HAP-1 (cell line): ENCODE data around the gene RPS18.
A peak's percentile ranks its signal among the peaks of the same experiment; 100 is the strongest.

ENCODE experiments used
- DNase-seq, 2 experiments: peaks; one replicate each; pipeline ENCODE4 v3.0.0-alpha.2; 2016 to 2020; ENCODE audit warnings: low spot score in 2 of 2
- H3K27me3 ChIP-seq: fragments of 250-450 bp; sonication (Bioruptor Pico); 2 replicates; pipeline ENCODE4 v1.5.1; 2020; ENCODE audit warnings: low read depth, mild to moderate bottlenecking, moderate library complexity
- H3K36me3 ChIP-seq: fragments of 250-450 bp; sonication (Bioruptor Pico); replicated peaks from 2 replicates; pipeline ENCODE4 v1.5.1; 2020; ENCODE audit warnings: mild to moderate bottlenecking
- H3K4me1 ChIP-seq: fragments of 250-450 bp; sonication (Bioruptor Pico); 2 replicates; pipeline ENCODE4 v1.5.1; 2020; ENCODE audit warnings: mild to moderate bottlenecking
- H3K4me3 ChIP-seq: fragments of 250-450 bp; sonication (Bioruptor Pico); 2 replicates; pipeline ENCODE4 v1.5.1; 2020; ENCODE audit warnings: mild to moderate bottlenecking, moderate library complexity
- H3K9me3 ChIP-seq: fragments of 250-450 bp; sonication (Bioruptor Pico); 2 replicates; pipeline ENCODE4 v1.5.1; 2020; ENCODE audit warnings: mild to moderate bottlenecking, moderate library complexity
- in situ Hi-C: fragments of 300-500 bp; cut with MboI; formaldehyde crosslinking; loops from 3 replicates; pipeline ENCODE4 v1.14.3; 2020; ENCODE audit warnings: low sequenced_read_pairs, inconsistent platforms, mixed read lengths

RPS18 gene

DNA sequence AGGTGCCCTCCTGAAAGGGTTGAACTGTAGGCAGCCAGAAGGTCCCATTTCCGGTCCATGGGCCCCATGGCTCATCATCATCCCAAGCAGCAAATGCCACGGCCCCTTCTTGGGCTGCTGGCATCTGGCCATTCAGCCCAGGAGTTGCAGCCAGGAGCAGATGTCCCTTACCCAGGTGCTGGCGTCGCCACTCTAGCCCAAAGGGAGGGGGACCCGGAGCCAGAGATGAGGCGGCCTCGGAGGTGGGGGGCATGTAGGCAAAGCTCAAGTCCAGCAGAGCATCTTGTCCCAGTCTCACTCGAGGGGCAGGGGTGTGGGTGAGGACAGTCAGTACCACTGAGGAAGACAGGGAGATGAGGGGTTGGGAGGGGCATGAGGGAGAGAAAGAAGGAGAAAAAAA is 33.2 kb downstream of the RPS18 start:
- Histone ChIP-seq H3K9me3 (no peaks in the 10 kb centered on the region), H3K36me3 (no peaks in the 10 kb centered on the region; the same call in 1 of the 2 replicates), H3K4me3 (no peak overlapping the region), H3K27me3 (no peaks in the 10 kb centered on the region), H3K4me1 (no peaks in the 10 kb centered on the region; the same call in 1 of the 2 replicates)
- no peak for DNase-seq
- in situ Hi-C loops: no loop called here

DNA sequence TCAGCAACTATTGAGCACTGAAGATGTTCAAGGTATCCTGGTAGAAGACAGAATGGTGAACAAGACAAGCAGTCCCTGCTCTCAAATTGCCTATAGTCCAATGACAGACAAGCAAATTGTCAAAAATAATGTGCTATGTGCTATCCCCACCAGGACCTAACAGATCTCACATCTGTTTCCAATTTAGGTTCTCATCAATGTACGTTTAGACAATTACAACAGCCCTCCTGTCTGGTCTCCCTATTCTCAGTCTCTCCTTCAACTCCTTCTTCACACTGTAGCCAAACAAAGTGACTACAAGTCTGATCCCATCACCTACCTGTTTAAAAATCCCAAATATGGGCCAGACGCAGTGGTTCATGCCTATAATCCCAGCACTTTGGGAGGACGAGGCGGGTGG is 34.5 kb downstream of the RPS18 start:
- Histone ChIP-seq H3K4me3 (no peak overlapping the region), H3K4me1 (no peaks in the 10 kb centered on the region), H3K9me3 (no peaks in the 10 kb centered on the region), H3K36me3 (no peaks in the 10 kb centered on the region; the same call in 1 of the 2 replicates), H3K27me3 (no peaks in the 10 kb centered on the region)
- in situ Hi-C loops: no loop called here
- DNase-seq: no peak

DNA sequence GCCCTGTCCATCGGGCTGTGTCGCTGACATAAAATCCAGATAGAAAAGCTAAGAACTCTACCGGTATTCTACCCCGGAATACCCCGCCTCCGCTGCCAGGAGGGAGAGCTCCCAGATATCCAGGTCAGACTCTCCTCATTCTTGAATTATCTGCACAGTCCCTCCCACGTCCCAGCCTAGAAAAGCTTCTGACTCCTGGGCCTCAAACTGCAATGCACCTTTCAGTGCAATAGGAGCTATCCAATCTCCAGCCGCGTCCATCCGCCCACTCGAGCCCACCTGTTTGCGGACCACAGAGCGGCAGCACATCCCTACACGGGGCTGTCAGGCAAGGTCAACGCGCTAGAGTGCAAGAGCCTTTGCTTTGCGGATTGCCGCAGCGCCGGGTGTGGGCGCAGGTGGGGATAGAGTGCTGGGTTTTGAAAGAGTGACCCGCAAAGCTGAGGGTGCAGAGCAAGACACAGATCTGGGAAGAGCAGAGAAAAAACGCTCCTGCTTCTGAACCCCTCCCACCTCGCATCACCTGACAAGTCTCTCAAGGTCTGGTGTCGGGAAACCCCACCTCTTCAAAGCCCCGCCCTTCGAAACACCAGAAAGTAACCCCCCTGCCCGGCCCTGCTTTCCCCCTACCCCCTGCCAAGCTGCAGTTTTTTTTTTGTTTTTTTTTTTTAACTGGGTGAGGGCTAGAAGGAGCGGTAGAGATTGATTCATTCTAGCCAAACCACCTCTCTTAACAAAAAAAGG is 40.7 kb downstream of the RPS18 start:
- in situ Hi-C loops: no loop called here
- DNase-seq: peak; percentile 80 to 91
- H3K4me1 ChIP-seq: peaks cover 13% of the 10 kb centered on the region
- no peaks in the 10 kb centered on the region for H3K27me3 ChIP-seq
- no peaks in the 10 kb centered on the region for H3K9me3 ChIP-seq
- 0 out of 2 replicates have a peak, but pooled peaks cover 3% of the 10 kb centered on the region for H3K36me3 ChIP-seq
- H3K4me3 ChIP-seq: peak overlapping the region; percentile 73

DNA sequence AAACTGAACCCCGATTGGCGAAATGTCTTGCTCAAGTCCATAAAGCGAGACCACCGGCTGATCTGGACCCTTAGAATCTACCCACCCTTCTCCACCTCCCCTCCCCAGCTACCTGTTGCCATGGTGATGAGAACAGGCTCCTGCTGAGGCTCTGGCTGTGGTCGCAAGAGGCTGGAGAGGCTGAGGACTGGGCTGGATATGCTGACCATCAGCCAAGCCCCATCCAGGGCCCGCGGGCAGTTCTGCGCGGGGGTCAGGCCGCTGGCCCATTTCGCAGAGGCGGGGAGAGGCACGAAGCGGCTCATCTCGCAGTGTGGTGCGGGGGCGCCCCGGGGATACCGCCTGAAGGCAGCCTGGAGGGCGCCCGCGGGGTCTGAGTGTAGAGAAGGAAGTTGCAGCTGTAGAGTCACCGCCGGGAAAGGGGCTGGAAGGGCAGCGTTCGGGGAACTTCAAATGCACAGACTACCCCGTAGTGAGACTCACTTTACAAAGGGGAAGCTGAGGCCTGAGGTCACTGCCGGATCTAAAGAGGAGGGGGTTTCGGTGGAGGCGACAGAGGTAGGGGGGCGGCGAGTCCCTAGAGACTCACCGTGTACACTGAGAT is 41.3 kb downstream of the RPS18 start:
- H3K27me3 ChIP-seq: no peaks in the 10 kb centered on the region
- peak in 1 of 2 experiments; percentile 63 for DNase-seq

DNA sequence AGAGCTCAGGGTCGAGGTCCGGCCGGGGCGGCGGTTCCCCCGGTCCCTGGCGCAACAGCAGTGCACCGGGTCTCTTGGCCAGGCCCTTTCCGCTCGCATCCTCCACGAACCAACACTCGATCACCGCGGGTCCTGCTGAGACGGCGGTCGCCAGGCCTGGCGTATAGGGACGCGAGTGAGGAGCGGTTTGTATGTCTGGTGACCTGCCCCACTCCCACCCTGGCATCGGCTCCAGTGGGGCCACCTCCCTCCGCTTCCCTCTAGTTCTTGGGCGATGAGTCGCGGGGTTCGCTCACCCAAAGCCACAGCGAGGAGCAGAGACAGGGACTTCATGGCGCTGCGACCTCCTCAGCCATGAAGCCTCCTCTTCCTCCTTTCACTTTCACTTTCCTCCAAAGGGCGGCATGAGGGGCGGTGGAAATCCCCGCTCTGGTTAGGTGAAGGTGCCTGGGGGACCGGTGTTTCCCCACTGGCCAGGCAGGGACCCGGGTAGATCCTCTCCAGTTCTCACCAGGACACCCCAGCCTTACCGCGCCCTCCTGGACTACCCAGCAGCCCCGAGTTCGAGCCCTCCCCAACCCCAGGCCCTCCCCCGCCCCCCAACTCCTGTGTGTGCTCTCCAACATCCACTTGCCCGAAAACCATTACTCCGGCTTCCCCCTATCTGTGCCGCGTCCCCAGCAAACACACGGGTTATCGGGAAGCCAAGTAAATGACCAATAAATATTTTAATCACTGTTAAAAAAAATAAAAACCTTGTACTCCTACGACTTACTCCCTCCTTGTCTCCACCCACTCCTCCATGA is 42.0 kb downstream of the RPS18 start, which contains the start of gene TAPBP:
Gene TAPBP, minus strand, starts transcription at position 370 of the 806 bp plus-strand sequence. Its CDS starts 37 bp downstream, at position 333.
- H3K36me3 ChIP-seq: peaks cover 7% of the 10 kb centered on the region
- peaks cover 19% of the 10 kb centered on the region for H3K4me1 ChIP-seq
- DNase-seq: peak; percentile 38 to 63
- peak within 1 kb of the TSS; percentile 73 for H3K4me3 ChIP-seq
- H3K9me3 ChIP-seq: no peaks in the 10 kb centered on the region
- in situ Hi-C loops: no loop called here
- no peaks in the 10 kb centered on the region for H3K27me3 ChIP-seq

More for the DNA sequence above, 41.3 kb downstream of the RPS18 start:
- Histone ChIP-seq H3K4me1 (peaks cover 13% of the 10 kb centered on the region), H3K9me3 (no peaks in the 10 kb centered on the region), H3K36me3 (0 out of 2 replicates have a peak, but pooled peaks cover 3% of the 10 kb centered on the region), H3K4me3 (peak overlapping the region; percentile 73)
- in situ Hi-C loops: no loop called here

DNA sequence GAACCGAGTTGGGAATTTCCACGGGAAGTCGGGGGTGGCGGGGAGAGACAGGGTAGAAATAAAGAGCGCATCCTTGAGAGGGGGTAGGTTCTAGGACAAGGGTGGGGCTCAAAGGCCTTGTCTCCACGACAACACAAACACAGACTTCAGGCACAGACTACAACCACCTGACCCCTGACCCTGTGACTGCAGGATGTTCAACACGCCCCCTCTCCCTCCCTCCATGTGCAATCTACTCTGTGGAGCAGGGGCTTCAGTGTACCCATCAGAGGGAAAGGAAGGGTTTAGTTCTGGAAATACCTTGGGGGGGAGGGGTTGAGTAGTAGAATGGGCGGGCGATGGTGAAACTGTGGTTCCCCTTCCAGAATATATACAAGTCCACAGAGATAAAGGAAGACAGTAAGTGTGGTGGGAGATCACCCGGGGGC is 42.7 kb downstream of the RPS18 start:
- Histone ChIP-seq H3K4me3 (peak overlapping the region; percentile 73), H3K9me3 (no peaks in the 10 kb centered on the region), H3K36me3 (peaks cover 14% of the 10 kb centered on the region), H3K27me3 (no peaks in the 10 kb centered on the region), H3K4me1 (peaks cover 19% of the 10 kb centered on the region)
- DNase-seq: peak; percentile 43 to 70
- in situ Hi-C loops: no loop called here

DNA sequence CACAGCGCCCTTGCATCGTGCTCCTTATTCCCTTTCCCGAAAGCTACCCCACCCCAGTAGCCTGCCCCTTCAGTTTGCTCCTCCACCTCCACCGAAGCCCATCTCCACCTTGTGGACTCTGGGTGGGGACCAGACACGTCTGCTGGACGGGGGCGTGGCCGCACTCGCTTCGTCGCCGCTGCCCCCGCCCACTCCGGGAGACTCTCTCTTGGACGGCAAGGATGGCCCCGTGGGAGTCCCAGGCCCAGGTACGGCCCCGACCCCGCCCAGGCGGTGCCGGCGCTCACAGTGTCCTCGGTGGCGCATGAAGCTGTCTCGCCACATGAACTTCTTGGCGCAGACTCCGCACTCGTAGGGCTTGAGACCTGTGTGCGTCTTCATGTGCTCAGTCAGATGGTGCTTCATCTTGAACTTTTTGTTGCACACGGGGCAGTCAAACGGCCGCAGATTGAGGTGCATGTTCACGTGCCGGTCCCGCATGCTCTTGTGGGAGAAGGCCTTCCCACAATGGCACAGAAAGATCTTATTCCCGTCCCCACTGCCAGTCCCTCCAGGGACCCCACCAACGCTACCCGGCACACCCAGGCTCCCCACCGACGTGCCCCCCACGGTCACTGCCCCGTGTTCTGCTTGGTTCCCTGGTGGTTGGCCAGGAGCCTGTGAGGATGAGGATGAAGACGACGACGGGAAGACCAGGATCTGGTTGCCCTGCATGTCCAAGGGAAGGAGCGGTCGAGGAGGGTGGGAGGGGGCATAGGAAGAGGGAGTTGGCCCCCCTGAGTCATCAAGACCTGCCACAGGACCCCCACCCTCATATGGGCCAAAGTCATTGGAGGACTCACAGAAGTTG is 43.3 kb downstream of the RPS18 start:
- Histone ChIP-seq H3K27me3 (no peaks in the 10 kb centered on the region), H3K4me1 (peaks cover 19% of the 10 kb centered on the region), H3K36me3 (peaks cover 20% of the 10 kb centered on the region), H3K4me3 (no peak overlapping the region), H3K9me3 (no peaks in the 10 kb centered on the region)
- in situ Hi-C loops: no loop called here
- DNase-seq: no peak

DNA sequence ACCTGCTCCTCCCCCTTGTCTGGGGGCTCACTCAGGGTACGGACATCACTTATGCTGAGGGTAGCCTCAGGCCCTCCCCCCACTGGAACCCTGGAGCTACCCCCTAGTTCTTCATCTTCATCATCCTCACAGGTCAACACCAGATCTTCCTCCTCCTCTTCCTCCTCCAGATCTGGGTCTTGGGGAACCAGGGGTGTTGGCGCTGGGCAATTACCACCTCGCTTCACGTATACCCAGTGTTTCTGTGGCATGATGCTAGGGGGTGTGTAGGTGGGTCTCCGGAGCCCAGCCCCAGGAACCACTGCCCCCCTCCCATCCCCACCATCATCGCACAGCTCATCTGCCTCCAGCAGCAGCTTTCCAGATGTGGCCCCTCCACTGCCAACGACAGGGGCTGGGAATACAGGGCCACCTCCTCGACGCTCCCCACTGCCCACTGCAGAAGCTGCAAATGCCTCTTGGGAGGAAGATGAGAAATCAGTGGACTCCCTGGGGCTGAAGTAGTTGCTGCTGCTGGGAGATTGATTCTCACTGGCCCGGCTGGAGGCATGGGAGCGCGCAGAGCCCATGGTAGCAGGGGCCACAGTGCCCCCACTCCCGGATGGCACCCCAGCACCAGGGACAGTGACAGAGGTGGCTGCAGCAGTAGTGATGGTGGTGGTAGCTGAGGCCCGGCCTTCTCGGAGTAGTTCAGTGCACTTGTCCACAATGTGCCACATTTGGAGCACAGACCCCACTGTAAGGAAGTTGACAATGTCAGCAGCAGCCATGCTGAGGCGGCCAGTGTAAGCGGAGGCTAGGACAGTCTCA is 44.1 kb downstream of the RPS18 start:
- H3K9me3 ChIP-seq: no peaks in the 10 kb centered on the region
- peaks cover 28% of the 10 kb centered on the region for H3K36me3 ChIP-seq
- H3K4me3 ChIP-seq: no peak overlapping the region
- H3K4me1 ChIP-seq: peaks cover 19% of the 10 kb centered on the region
- DNase-seq: no peak
- H3K27me3 ChIP-seq: no peaks in the 10 kb centered on the region
- in situ Hi-C loops: no loop called here

DNA sequence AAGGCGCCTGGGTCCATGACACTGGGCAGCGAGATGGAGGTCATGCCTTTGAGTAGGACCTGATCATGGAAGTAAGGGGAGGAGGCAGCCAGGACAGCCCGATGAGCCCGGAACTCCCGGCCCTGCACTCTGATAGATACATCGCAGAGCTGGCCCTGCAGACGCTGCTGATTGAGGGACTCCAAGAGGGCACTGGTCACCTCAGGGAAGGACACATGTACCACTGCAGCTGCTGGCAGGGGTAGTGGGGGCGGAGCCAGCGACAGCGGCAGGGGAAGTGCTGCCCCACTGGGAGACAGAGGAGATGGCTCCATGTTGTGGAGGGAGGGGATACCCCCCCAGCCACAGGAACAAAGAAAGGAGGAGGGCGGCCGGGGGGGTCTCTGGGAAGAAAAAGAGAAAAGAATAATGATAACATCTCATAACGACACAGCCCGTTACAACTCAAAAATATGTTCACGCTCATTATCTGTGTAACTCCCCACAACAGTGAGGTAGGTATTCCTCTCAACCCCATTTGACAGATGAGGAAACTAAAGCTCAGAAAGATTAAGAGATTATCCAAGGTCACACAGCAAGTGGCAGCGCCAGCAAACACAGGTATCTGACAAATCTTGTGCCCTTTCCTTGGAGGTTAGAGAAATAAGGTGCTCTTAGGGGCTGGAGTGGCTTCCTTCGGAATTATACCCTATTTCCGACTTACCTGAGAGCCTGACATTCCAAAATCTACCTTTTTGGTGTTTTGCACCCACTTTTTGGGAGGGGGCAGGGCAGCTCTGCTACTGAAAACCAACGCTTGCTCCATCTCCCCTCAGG is 44.9 kb downstream of the RPS18 start:
- no peak for DNase-seq
- Histone ChIP-seq H3K27me3 (no peaks in the 10 kb centered on the region), H3K36me3 (peaks cover 35% of the 10 kb centered on the region), H3K4me3 (peak overlapping the region; percentile 27), H3K9me3 (no peaks in the 10 kb centered on the region), H3K4me1 (peaks cover 19% of the 10 kb centered on the region)
- in situ Hi-C loops: no loop called here

DNA sequence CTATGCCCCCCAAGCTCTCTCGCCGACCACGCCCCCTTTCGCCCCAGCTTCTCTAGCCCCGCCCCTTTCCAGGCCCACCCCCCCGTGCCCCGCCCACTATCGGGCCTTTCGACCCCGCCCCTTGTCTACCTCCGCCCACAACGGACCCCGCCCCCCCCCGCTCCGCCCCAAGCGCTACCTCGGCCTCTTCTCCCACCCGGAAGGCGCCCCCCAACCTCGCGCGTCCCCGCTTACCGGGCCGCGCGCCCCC is 45.5 kb downstream of the RPS18 start:
- H3K4me1 ChIP-seq: peaks cover 18% of the 10 kb centered on the region
- no peaks in the 10 kb centered on the region for H3K27me3 ChIP-seq
- peak overlapping the region; percentile 59 for H3K4me3 ChIP-seq
- no peak for DNase-seq
- peaks cover 33% of the 10 kb centered on the region for H3K36me3 ChIP-seq
- in situ Hi-C loops: no loop called here
- H3K9me3 ChIP-seq: no peaks in the 10 kb centered on the region

DNA sequence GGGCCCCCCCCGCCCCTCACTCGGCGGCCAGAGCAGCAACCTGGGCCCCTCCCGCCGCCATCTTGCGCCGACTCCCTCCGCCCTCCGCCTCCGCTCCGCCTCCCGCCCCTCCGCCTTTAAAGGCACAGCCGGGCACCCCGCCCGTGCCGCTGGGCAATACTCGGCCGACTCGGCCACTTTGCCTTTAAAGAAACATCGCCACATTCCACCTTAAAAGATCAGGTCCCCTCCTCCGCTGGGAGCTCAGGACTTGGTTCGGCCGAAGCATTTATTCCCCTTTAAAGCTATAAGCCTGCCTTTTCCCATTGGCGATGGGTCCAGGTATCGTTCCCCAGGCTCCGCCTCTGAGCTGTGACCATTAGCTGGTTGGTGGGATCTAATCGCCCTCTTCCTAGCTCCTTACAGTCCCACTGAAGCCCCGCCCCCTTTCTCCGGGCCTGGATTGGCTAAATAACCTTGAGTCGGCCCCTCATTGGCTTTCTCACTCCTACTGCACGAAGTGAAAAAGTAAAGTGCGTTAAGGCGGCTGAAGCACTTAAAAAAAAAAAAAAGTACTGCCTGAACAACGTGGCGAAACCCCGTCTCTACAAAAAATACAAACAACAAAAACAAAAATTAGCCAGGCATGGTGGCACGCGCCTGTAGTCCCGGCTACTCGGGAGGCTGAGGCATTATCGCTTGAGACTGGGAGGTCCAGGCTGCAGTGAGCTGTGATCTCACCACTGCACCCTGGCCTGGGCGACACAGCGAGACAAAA is 46.0 kb downstream of the RPS18 start, which contains the start of gene ZBTB22:
Gene ZBTB22, minus strand, starts transcription at position 76 of the 757 bp plus-strand sequence. CDS start 828 bp downstream, outside the sequence.
- Histone ChIP-seq H3K4me1 (peaks cover 18% of the 10 kb centered on the region), H3K9me3 (no peaks in the 10 kb centered on the region), H3K4me3 (peak within 1 kb of the TSS; percentile 59), H3K27me3 (no peaks in the 10 kb centered on the region), H3K36me3 (peaks cover 33% of the 10 kb centered on the region)
- in situ Hi-C loops: no loop called here
- DNase-seq: peak; percentile 97 to 100
